ENCODE data around the gene ZNF835.

The ZNF835 gene

GRCh38 chr19:56619121-56619520, 52.4 kb downstream of the ZNF835 start:
- TF ChIP-seq CTCF (IDR thresholded peaks at IDR 0.05; ENCODE audit: borderline replicate concordance, insufficient read depth, low read depth, low read length), result no peak
- no peak overlapping the region for H3K4me3 ChIP-seq (ENCODE audit: low read depth, low read length)

- no peak overlapping the region for H3K4me3 ChIP-seq (ENCODE audit: low read depth, low read length)
- no peak for TF ChIP-seq CTCF (IDR thresholded peaks at IDR 0.05; ENCODE audit: borderline replicate concordance, insufficient read depth, low read depth, low read length)
These were observed 54.0 kb downstream of the ZNF835 start for GRCh38 chr19:56617531-56617930.

- no peak for TF ChIP-seq CTCF (IDR thresholded peaks at IDR 0.05; ENCODE audit: borderline replicate concordance, insufficient read depth, low read depth, low read length)
These were observed 57.9 kb downstream of the ZNF835 start for GRCh38 chr19:56613639-56614038.

GRCh38 chr19:56612737-56613136, 58.8 kb downstream of the ZNF835 start:
- no peak overlapping the region for H3K4me3 ChIP-seq (ENCODE audit: low read depth, low read length)
- TF ChIP-seq CTCF (IDR thresholded peaks at IDR 0.05; ENCODE audit: borderline replicate concordance, insufficient read depth, low read depth, low read length), result no peak

More at GRCh38 chr19:56613639-56614038, 57.9 kb downstream of the ZNF835 start:
- H3K4me3 ChIP-seq (ENCODE audit: low read depth, low read length), result no peak overlapping the region
